NCI-H1436 treated with DMSO at 0.1 percent for 48 hours (cell line): ENCODE data around the gene AFTPH.

Experiments used
- DNase-seq: peaks from one replicate; lab custom pipeline; 2025; lab: John Stamatoyannopoulos, UW

Gene AFTPH

DNA sequence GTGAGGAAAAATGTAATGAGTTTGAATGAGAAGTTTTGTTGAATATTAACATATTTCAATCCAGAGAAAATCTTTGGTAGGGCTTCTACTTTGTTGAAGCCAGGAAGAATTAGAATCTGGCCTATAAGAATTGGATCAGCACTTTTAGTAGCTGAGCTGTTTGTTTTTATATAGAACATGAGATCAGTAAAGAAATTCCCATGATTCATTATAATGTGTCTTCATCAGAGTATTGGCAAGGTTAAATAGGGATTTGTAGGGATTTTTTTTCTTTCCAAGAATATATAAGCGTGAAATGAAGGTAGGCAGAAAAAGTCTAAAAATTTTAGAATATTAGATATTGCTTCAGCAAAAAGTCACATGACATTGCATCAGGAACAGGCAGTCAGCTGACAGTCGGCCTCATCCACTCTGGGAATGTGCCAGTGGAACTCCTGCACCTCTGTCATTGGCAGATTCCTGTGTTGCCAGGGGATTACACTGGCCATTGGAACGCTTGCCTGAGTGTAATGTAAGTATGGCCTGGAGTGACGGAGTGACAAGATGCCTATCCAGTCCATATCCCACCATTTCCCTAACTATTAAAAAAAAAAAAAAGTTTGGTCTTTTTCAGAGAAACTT lies 69.0 kb downstream of the AFTPH start:
- no peak for DNase-seq

DNA sequence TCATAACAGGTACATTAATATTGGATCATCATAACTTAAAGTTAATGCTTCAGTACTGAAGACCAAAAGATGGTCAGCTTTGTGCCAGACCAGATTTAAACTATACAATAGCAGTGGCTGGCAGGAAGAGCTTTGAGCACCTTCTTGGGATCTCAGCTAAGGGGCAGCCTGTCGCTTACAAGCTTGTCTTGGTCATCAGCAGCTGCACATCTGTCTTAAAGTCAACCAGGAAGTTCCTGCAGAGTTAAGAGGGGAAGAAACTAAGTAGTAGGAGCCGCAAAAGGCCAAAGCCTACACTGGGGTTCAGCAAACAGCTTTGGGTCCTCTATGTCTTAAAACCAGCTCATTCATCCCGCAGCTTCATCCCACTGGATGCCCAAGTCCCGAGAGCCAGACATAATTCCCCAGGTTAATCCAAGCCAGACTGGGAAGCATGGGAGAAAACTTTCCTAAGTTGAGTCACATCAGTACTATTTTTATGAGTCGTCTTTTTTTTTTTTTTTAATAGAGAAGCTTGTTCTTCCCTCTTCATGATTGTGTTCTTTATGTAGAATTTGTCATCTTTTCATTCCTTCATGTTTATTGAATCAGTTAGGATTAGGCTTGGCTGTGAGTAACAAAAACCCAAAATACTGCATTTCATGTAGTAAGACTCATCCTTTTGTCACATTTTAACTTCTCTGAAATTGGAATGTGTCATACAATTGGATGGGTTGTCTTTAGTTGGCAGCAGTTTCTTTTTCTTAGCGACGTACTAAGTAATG lies 70.3 kb downstream of the AFTPH start:
- DNase-seq: no peak

DNA sequence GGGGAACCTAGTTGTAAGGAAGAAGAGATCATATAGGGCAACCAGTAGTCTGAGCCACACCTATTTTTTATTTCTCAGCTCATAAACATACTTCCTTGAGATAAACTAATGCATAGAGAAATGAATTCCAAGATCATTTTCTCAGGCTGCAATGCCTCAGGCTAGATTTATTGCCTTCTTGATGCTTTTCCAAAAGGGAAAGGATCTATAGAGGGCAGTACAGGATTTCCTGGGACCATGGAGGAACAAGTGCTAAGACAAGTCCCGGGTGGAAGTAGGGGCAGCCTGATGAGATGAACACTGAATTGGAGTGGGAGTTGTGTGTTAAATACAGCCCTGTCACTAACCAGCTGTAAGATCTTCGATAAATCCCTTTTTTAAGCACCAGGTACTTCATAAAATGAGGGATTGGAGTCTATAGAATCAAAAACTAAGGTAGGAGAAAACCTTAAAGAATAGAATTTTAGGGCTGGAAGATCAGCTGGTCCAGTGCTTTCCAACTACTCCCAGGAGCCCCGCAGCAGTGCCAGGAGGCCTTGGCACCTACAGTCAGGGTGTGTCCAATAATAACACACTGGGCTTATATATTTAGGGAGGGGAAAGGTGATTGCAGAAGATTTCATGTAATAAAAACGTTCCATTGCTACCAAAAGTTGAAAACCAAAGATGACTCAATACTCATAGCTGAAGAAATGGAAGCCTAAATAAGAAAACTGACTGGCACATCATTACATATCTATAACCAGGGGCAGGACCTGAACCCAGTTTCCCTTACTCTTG lies 71.5 kb downstream of the AFTPH start:
- DNase-seq: no peak

DNA sequence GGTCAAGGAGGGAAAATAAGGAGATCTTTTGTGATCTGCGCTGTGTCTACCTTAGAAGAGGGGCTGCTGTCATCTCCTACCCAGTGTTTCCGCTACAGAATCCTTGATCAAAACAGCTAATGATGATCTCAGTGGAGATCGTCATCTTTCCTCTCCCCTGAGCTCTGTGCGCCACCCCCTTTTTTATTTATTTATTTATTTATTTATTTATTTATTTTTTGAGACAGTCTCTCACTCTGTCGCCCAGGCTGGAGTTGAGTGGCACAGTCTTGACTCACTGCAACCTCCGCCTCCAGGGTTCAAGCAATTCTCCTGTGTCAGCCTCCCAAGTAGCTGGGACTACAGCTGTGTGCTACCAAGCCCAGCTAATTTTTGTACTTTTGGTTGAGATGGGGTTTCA lies 74.1 kb downstream of the AFTPH start:
- DNase-seq: no peak

DNA sequence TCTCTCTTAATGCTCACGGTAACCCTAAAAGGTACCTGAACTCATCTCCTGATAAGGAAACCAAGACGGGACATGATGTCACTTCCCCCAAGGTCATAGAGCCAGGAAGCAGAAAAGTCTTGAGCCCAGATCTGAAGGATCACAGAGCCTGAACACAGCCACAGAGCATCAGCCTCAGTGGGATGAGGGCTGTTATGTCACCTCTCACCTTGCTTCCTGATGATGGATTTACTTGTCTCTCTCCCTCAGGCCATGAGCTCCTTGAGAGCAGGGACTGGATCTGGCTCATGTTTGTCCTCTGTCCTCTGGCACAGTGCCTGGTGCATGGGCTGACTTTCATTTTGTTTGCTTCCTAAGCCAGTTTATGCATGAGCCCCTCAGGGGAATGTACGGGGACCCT lies 75.3 kb downstream of the AFTPH start:
- DNase-seq: no peak

DNA sequence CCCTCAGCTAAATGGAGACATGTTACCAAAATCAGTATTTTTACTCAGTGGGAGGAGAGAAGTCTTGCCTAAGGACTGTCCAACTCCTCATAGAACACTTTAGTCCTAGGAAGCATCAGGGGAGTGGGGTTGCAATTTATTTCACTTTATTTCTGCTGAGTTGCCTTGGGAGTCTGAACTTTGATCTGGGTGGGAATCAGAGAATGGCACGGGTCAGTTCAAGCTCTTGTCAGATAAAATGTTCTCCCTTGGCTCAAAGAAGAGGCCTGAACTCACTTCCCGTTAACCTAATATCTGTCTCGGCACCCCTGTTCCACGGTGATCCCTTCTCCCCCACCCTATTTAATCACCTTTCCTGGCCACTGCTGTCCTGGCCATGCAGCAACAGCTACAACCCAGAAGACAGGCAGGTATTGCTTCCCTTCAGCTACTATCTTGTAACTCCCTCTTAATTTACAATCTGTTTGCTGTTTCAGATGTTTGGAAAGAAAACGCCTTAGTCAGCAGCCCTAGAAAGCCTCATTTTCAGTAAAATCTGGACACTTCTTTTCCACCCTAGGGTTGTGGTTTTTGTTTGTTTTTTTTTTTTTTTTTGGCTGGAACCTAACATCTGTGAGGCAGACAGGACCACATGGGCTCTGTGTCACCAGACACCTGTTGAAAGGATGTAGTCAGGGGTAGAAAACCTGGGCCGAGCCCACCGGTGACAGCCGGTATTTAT lies 77.1 kb downstream of the AFTPH start:
- DNase-seq: no peak

DNA sequence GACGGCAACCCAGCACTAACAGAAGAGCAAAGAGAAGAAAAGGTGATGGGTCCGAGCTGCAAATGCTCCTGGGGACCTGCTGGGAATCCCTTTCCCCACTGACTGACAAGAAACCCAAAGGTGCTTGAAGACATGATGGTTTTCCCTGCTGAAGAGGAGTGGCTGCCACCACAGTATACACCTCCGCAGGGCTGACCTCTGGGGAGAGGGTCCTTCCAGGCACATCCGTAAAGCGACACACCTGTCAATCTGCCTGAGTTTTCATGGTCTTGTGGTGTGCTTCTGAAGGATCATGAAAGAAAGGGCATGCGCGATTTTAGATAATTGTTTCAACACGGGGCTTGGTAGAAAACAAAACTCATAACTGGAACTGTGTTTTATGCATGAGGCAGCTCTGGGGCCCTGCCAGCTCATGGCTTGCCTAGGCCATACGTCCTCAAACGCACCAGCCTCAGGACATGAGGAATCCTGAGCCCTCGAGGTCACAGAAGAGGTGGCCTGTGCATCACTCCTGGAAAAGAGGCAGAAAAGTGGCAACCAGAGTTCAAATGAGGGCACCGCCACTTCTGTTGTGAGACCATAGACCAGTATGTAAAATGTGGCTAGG lies 77.8 kb downstream of the AFTPH start:
- DNase-seq: no peak

DNA sequence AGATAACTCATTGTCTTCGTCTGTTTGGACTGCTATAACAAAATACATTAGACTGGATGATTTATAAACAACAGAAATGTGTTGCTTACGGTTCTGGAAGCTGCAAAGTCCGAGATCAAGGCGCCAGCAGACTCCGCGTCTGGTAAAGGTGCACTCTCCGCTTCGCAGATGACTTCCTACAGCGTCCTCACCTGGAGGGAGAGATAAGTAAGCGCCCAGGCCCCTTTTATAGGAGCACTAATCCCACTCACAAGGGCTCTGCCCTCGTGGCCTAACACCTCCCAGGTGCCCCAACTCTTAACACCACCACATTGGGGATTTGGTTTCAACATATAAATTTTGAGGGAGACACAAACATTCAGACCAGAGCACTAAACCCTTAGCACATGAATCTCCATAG lies 78.3 kb downstream of the AFTPH start:
- DNase-seq: no peak

DNA sequence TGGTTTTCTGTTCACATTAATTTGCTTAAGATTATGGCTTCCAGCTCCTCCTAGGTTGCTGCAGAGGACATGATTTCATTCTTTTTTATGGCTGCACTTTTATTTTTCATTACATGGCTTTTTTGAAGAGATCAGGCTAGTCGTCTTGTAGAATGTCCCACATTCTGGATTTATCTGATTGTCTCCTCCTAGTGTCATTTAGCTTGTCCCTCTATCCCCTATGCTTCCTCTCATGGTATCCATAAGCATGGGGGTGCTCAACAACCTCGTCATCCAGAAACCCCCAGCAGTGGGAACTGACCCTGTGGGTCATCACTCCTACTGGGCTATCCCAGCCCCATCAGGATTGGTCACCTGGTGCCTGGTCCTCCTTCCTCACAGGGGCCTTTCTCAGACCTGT lies 80.0 kb downstream of the AFTPH start:
- no peak for DNase-seq

DNA sequence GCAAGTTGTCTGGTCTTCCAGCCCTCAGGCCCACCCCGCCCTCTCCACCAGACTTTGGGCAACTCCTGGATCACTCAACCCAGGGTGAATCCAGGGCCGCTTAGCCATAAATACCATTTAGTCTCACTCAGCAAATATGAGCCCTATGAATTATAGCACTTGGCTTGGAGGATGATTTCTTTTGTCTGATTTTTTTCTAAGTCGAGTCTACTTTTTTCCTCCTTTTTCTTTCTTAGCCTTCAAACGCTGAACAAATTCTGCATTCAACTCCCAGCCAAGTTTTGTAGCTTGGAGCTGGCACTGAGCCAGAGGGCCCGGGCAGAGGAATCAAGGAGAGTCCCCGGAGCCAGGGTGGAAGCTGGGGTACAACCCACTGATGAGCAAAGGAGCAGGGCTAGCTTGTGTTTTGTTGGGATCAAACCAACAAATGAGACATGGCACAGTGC lies 80.9 kb downstream of the AFTPH start:
- no peak for DNase-seq

DNA sequence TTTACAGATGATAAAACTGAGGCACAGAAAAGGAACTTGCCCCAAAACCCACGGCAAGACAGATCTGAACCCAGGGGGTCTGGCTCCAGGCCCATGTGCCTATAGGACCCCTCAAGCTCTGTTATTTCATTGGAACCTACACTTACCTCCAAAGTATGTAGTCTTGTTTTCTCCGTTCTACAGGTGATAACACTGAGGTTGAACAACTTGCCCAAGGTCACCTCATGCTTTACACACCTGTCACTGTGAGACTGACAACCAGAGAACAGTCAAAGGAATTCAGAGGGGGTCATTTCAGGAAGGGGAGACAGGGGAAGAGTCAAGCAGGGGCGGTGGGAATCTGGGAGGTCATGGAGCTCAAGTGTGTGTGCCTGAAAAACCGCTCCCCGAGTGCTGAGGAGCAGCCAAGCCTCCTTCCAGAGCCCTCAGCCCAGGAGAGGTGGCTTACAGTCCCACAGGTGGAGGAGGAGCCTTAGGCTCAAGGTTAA lies 81.9 kb downstream of the AFTPH start:
- DNase-seq: no peak

DNA sequence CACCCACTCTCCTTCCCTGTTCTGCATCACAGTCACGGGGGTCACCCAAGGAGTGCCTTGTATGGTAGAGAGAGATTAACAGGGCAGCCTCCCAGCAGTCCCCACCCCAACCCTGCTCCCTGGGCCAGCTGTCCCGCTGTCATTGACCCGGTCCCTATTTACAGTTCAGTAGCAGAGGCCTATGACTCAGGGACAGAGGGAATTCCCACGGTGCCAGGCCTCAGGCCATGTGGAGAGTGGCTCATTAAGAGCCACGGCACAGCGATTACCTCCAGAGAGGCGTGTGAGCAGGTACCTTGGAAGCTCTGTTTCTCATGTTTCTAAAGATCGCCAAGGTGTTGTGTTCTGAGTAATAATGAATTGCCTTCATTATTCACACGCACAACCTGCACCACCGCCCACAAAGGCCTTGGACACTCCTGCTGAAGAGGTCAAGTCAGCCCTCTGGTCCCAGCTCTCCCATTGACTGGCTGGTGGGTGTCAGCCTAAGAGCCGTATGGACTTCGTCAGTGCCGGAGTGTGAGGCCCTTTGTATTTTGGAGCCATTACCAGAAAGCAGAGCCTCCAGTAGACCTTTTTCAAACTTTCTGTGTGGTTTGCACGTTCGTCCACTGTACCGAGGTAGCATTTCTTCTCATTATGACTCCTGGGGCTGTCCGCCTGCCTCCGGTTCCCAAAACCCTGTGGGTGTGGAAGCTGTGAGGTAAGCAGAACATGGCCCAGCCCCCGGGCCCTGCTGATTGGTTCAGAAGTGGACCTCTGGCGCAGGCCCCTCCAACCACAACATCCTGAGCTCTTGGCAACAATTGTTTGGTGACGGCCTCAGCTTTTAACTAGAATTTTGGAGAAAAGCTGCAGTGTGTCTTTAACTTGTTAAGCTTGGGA lies 82.6 kb downstream of the AFTPH start:
- DNase-seq: no peak

DNA sequence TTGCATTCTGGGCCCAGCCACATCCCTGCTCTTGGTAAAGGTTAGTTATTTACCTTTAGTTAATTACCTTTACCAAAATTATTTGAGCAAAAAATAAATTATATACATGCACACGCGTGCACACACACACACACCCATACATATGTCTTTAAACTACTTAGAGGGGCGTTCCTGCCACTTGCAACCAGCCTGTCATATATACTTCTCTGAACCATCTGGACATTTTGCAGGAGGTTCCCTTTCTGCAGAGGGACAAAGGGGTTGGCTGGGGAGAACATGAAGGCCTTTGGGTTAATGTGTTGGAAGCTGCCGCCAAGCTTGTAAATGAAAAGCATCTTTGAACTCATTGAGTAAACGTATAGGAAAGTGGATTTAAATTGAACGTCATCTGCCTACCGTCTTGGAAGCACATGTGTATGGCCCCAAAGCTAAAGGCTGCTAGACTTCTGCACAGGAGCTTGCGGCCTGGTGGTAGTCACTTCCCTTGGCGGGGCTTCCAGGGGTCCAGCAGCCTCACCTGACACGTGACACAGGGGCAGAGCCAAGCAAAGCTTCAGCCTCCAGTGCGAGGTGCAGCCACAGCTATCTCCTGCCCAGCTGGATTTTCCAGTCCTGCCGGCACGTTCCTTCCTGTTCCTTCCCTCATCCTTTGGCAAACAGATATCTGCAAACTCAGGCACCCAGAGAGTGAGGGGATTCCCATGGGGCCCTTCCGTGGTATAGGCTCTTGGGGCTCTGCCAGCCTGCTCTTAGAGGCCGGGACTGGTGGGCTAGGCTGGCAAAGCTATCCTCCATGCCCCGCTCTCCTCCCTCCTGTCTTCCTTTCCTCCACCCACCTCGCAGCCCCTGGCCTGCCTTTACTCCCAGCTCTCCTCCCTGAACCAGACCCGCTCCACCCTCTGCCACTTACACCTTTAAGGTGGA lies 83.5 kb downstream of the AFTPH start:
- no peak for DNase-seq

DNA sequence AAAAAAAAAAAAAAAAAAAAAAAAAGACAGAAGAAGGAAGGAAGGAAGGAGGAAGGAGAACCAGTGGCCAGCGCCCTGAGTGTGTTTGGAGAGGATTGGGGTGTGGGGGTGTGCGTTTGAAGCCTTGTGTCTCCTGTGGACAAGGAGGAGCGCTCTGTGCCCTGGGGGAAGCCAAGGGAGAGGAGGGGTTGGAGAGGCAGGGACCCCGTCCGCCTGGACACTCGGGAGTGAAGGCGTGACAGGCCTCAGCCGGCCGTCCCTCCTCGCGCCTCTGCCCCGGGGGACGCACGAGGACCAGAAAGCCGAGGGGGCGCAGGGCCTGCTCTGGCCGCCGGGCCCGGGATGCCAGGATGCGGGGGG lies 84.7 kb downstream of the AFTPH start:
- no peak for DNase-seq

DNA sequence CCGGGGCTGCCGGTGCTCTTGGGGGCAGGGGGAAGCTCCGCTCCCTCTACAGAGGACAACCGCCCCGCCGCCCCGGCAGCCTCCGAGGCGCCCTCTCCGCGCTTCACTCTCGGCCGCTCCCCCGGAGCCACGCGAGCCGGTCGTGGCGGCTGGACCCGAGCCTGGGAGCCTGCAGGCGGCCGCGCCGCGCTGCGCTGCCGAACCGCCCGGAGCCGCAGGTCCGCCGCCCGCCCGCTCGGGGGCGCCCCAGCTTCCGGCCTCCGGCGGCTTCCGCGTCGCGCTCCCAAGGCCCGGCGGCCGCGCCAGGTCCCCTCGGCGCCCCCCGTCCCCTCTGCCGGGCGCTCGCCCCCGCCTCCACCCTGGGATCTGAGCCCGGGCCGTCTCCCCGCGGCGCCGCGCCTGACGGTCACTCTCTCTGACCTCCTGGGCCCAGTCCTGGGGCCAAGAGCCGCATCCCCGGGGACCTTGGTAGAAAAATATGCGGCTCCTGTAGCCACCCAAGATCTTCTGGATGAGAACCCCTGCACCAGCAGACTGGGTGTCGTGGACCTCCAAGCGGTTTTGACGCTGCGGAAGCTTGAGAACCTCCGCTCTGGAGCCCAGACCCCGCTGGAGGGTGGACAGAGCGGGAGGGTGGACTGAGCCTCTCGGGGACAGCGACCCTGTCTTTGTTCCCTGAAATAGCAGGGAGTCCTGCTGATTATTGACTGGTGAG lies 85.3 kb downstream of the AFTPH start:
- DNase-seq: no peak

DNA sequence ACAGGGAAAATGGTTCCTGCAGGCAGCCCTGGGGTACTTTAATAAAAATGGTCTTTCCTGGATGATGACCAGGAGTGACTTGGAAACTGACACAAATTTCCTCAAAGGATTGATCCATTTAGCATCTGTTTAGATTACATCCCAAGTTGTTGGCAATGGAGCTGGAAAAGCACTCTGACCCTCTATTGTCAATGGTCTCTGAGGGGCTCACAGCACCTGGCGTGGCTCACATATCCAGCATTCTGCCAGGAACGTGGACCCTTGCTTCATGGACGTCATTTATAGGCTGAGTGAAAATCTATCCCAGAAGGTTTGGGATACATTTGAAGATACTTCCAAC lies 85.8 kb downstream of the AFTPH start:
- no peak for DNase-seq

DNA sequence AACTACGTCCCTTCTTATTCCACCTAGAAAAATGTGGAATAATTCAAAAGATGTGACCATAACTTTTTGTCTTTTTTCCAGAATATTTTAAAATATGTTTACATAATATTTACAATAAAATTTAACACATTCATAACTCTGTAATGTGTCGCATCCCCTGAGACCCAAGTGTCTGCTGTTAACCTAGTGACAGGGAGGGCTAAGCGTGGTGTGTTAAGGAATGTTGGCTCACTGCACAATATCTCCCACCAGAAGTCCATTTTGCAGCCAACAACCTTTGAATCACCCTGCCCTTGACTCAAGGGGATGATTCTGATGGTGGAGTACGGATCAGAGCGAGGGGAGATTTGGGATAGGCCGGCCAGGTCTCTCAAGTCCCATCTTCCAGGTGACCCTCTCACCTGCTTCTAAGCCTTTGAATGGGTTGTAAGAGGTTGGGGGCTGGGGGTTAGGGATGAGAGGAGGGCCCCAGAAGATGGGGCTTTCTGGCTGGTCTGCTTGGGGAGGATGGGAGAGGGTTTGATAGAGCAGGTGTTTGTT lies 86.3 kb downstream of the AFTPH start:
- no peak for DNase-seq

DNA sequence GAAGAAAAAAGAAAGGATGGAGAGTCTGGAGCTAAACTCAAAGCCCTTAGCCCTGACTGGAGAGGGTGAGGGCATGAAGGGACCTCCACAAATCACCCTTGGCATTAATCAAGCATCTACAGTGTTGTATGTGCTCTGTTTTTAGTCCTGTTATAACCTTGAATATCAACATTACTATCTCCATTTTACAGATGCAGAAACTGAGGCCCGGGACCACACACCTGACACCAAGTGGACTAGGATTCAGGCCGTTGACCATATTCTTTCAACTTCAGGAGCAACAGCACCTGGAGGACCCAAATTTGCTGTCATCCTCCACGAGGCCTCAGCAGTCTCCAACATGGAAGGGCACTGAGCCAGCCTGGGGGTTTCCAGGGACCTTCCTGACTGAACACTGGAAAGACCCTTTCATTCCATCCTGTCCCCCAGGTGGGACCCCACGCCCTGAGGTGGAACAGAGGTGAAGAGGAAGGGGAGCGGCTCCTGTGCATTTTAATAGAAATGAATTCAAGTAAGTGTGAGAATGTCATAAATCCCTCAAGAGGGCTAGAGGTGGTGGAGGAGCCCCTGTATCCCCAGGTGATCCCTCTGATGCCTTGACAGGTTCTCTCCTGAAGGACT lies 88.6 kb downstream of the AFTPH start:
- no peak for DNase-seq

DNA sequence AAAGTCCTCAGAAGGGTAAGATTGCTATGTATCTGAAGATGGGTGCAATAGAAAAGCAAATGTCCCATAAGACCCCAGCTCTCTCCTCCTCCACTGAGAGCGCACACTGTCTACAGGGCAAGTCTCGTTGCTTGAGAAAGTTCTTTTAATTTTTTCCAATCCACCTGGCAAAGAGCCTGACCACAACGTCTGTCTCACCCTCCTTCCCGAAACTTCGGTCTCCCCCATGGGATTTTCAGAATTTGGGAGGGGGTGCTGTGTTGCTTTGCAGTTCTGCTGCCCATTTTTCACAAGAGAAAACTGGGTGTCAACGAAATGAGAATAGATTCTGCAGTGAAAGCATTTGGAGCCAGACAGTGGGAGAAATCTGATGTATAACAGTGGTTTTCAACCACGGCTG lies 89.1 kb downstream of the AFTPH start:
- DNase-seq: no peak
